ENCODE measurements around the gene PHACTR2. TPM values are rescaled to one million over a fixed set of nuclear protein-coding genes. Genes with fewer than 3 reads are reported as not detected.

PHACTR2 gene
- total RNA-seq, 2 experiments from 2014 or later: 13.5 to 14.6 TPM

GRCh38 chr6:143749891-143750290, 72.1 kb downstream of the PHACTR2 start:
- ChIA-PET POLR2A (no interaction called here), CTCF (no interaction called here)
- ATAC-seq (no peak), DNase-seq (no peak)
- no peak overlapping the region for H3K27ac Mint-ChIP-seq
- H3K4me3 Mint-ChIP-seq: no peak overlapping the region
- H3K4me1 Mint-ChIP-seq (ENCODE audit: low read depth): no peaks in the 10 kb centered on the region
- no peaks in the 10 kb centered on the region for H3K27me3 Mint-ChIP-seq
- intact Hi-C loops (cut with micrococcal nuclease): no loop called here
- no peak for TF ChIP-seq CTCF (IDR thresholded peaks at IDR 0.05)
- H3K36me3 Mint-ChIP-seq (ENCODE audit: low read depth): no peaks in the 10 kb centered on the region
- H3K9me3 Mint-ChIP-seq: no peaks in the 10 kb centered on the region

GRCh38 chr6:143750877-143751276, 73.1 kb downstream of the PHACTR2 start:
- CTCF ChIA-PET: interaction anchor here (0.9 to 1.7 kb wide), 2 partner anchors 176 to 238 kb away, joined by 4 to 7 read pairs; no protein-coding TSS in a partner anchor
- no peak for TF ChIP-seq CTCF (IDR thresholded peaks at IDR 0.05)
- Mint-ChIP-seq H3K27ac (no peak overlapping the region), H3K27me3 (no peaks in the 10 kb centered on the region), H3K4me3 (no peak overlapping the region), H3K4me1 (ENCODE audit: low read depth) (no peaks in the 10 kb centered on the region), H3K36me3 (ENCODE audit: low read depth) (peaks cover 1% of the 10 kb centered on the region), H3K9me3 (no peaks in the 10 kb centered on the region)
- DNase-seq: no peak
- intact Hi-C loops (cut with micrococcal nuclease): no loop called here
- ATAC-seq: no peak
- POLR2A ChIA-PET: no interaction called here

GRCh38 chr6:143752459-143752858, 74.7 kb downstream of the PHACTR2 start:
- Mint-ChIP-seq H3K4me3 (no peak overlapping the region), H3K36me3 (ENCODE audit: low read depth) (peaks cover 3% of the 10 kb centered on the region), H3K4me1 (ENCODE audit: low read depth) (no peaks in the 10 kb centered on the region), H3K9me3 (no peaks in the 10 kb centered on the region), H3K27ac (no peak overlapping the region), H3K27me3 (no peaks in the 10 kb centered on the region)
- TF ChIP-seq CTCF (IDR thresholded peaks at IDR 0.05): no peak
- ChIA-PET POLR2A (no interaction called here), CTCF (no interaction called here)
- intact Hi-C loops (cut with micrococcal nuclease): no loop called here
- no peak for ATAC-seq
- no peak for DNase-seq

GRCh38 chr6:143753678-143754077, 75.9 kb downstream of the PHACTR2 start:
- intact Hi-C loops (cut with micrococcal nuclease): no loop called here
- Mint-ChIP-seq H3K4me3 (no peak overlapping the region), H3K27ac (no peak overlapping the region), H3K36me3 (ENCODE audit: low read depth) (peaks cover 3% of the 10 kb centered on the region), H3K9me3 (no peaks in the 10 kb centered on the region), H3K4me1 (ENCODE audit: low read depth) (no peaks in the 10 kb centered on the region), H3K27me3 (no peaks in the 10 kb centered on the region)
- DNase-seq (no peak), ATAC-seq (no peak)
- POLR2A ChIA-PET: no interaction called here
- TF ChIP-seq CTCF (IDR thresholded peaks at IDR 0.05): no peak
- CTCF ChIA-PET: no interaction called here

- Mint-ChIP-seq H3K27ac (no peak overlapping the region), H3K36me3 (ENCODE audit: low read depth) (peaks cover 3% of the 10 kb centered on the region), H3K9me3 (no peaks in the 10 kb centered on the region), H3K27me3 (no peaks in the 10 kb centered on the region), H3K4me3 (no peak overlapping the region), H3K4me1 (ENCODE audit: low read depth) (peaks cover 4% of the 10 kb centered on the region)
- ATAC-seq: no peak
- intact Hi-C loops (cut with micrococcal nuclease): no loop called here
- CTCF ChIA-PET: no interaction called here
- POLR2A ChIA-PET: no interaction called here
- DNase-seq: no peak
- no peak for TF ChIP-seq CTCF (IDR thresholded peaks at IDR 0.05)
Measured at GRCh38 chr6:143754204-143754603, 76.4 kb downstream of the PHACTR2 start.

Data from activated CD8-positive, alpha-beta T cell treated with anti-CD3 and anti-CD28 coated beads for 36 hours (primary cell).